SK-N-SH (cell line): ENCODE data around the gene HNRNPL. TPM values are rescaled to one million over a fixed set of nuclear protein-coding genes. Genes with fewer than 3 reads are reported as not detected.

Experiments used
- CTCF ChIA-PET: fragments of 300-600, 350-600 bp; formaldehyde crosslinking; extraction: SDS; loops from one replicate; lab custom pipeline; 2021; lab: Yijun Ruan, JAX
- POLR2A ChIA-PET: fragments of 350-600 bp; sonication (Branson Sonifier 250); formaldehyde crosslinking; extraction: SDS; loops from one replicate; lab custom pipeline; 2020; ENCODE audit warnings: antibody characterized with exemption, inconsistent platforms; lab: Yijun Ruan, JAX
- DNase-seq: peaks from one replicate; pipeline ENCODE4 v3.0.0; 2012
- H2AFZ ChIP-seq: fragments of 200-600 bp; sonication (generic); 2 replicates; pipeline ENCODE4 v1.8.1; 2016; ENCODE audit warnings: antibody characterized with exemption, mild to moderate bottlenecking, low read depth
- H3F3A ChIP-seq: fragments of 200-600 bp; sonication (generic); replicated peaks from 2 replicates; pipeline ENCODE3; 2016; ENCODE audit warnings: antibody characterized with exemption, mild to moderate bottlenecking; ENCODE audit not compliant: insufficient read depth
- H3K27ac ChIP-seq, 2 experiments: fragments of 200-500 bp in 1 of 2; fragments of 200-600 bp in 1 of 2; sonication (Bioruptor generic) in 1 of 2; sonication (generic), shearing (Covaris generic) in 1 of 2; 2 replicates each; pipeline versions ENCODE4 v1.5.1 to v1.6.1; 2014 to 2016; ENCODE audit warnings: low read depth in 2 of 2, inconsistent platforms in 1 of 2, low read length in 1 of 2, mild to moderate bottlenecking in 1 of 2, mixed read lengths in 1 of 2
- H3K27me3 ChIP-seq: fragments of 200-600 bp; sonication (generic), shearing (Covaris generic); 2 replicates; pipeline ENCODE4 v1.6.1; 2016; ENCODE audit warnings: mixed run types; ENCODE audit not compliant: insufficient read depth
- H3K36me3 ChIP-seq, 2 experiments: fragments of 200-500 bp in 1 of 2; fragments of 200-600 bp in 1 of 2; sonication (Bioruptor generic) in 1 of 2; sonication (generic) in 1 of 2; replicated peaks in 1 of 2; 2 replicates each; pipeline versions ENCODE3 to v1.5.1; 2014 to 2016; ENCODE audit warnings: low read length in 1 of 2, mild to moderate bottlenecking in 1 of 2; ENCODE audit not compliant: insufficient read depth in 2 of 2, control insufficient read depth in 1 of 2
- H3K4me1 ChIP-seq, 2 experiments: fragments of 200-500 bp in 1 of 2; fragments of 200-600 bp in 1 of 2; sonication (Bioruptor generic) in 1 of 2; sonication (generic), shearing (Covaris generic) in 1 of 2; 2 replicates each; pipeline versions ENCODE4 v1.5.1 to v1.6.1; 2014 to 2016; ENCODE audit warnings: low read depth in 1 of 2, low read length in 1 of 2, mixed run types in 1 of 2; ENCODE audit not compliant: insufficient read depth in 2 of 2, control insufficient read depth in 1 of 2
- H3K4me2 ChIP-seq: fragments of 200-600 bp; sonication (generic), shearing (Covaris generic); 2 replicates; pipeline ENCODE4 v1.6.1; 2017; ENCODE audit warnings: mixed run types
- H3K4me3 ChIP-seq, 2 experiments: fragments of 200-500 bp in 1 of 2; fragments of 200-600 bp in 1 of 2; sonication (Bioruptor generic) in 1 of 2; sonication (generic), shearing (Covaris generic) in 1 of 2; 2 replicates each; pipeline versions ENCODE4 v1.5.1 to v1.8.1; 2014 to 2016; ENCODE audit warnings: low read depth in 2 of 2, inconsistent platforms in 1 of 2, low read length in 1 of 2, mild to moderate bottlenecking in 1 of 2, mixed read lengths in 1 of 2, moderate library complexity in 1 of 2
- H3K79me2 ChIP-seq: fragments of 200-600 bp; sonication (generic); 2 replicates; pipeline ENCODE4 v1.8.1; 2017; ENCODE audit warnings: mild to moderate bottlenecking; ENCODE audit not compliant: insufficient read depth
- H3K9ac ChIP-seq: fragments of 200-600 bp; sonication (generic); 2 replicates; pipeline ENCODE4 v1.6.1; 2017; ENCODE audit warnings: mixed run types
- H3K9me2 ChIP-seq: fragments of 200-600 bp; sonication (generic); 2 replicates; pipeline ENCODE4 v1.6.1; 2017; ENCODE audit warnings: mixed run types
- H3K9me3 ChIP-seq: fragments of 200-600 bp; sonication (generic); 2 replicates; pipeline ENCODE4 v1.6.1; 2017; ENCODE audit warnings: mixed run types, mild to moderate bottlenecking, moderate library complexity
- H4K20me1 ChIP-seq: fragments of 200-600 bp; sonication (generic); 2 replicates; pipeline ENCODE4 v1.6.1; 2017; ENCODE audit warnings: mild to moderate bottlenecking, mixed run types; ENCODE audit not compliant: insufficient read depth
- CTCF ChIP-seq: fragments of 200-600 bp; sonication (generic); IDR thresholded peaks from 2 replicates; pipeline ENCODE4 v1.6.1; 2017; ENCODE audit warnings: antibody characterized with exemption, mild to moderate bottlenecking, moderate library complexity
- EP300 ChIP-seq, 2 experiments: IDR thresholded peaks; 2 replicates each; pipeline versions ENCODE4 v1.4.0 to v1.6.1; 2012; ENCODE audit warnings: borderline replicate concordance in 1 of 2, low read depth in 1 of 2, low read length in 1 of 2
- FOSL2 ChIP-seq: IDR thresholded peaks from 2 replicates; pipeline ENCODE4 v1.4.0; 2012; ENCODE audit warnings: low read depth, mild to moderate bottlenecking, moderate library complexity, borderline replicate concordance
- IRF3 ChIP-seq: fragments of 150-350 bp; IDR thresholded peaks from 2 replicates; pipeline ENCODE4 v1.6.1; 2016; ENCODE audit warnings: mild to moderate bottlenecking, low read depth, low read length
- JUND ChIP-seq: IDR thresholded peaks from 2 replicates; pipeline ENCODE4 v1.4.0; 2012
- MEF2A ChIP-seq: IDR thresholded peaks from 2 replicates; pipeline ENCODE4 v1.4.0; 2012; ENCODE audit warnings: low read depth, borderline replicate concordance
- MXI1 ChIP-seq: IDR thresholded peaks from 2 replicates; pipeline ENCODE4 v1.6.1; 2012; ENCODE audit warnings: mild to moderate bottlenecking, low read depth, low read length, improper control_type of control experiment
- NRF1 ChIP-seq: IDR thresholded peaks from 2 replicates; pipeline ENCODE4 v1.6.1; 2012; ENCODE audit warnings: low read depth, mild to moderate bottlenecking, low read length
- RAD21 ChIP-seq: IDR thresholded peaks from 2 replicates; pipeline ENCODE4 v1.6.1; 2012; ENCODE audit warnings: mild to moderate bottlenecking, low read length
- RXRA ChIP-seq: IDR thresholded peaks from 2 replicates; pipeline ENCODE4 v1.4.0; 2012; ENCODE audit warnings: low read depth, mild to moderate bottlenecking, borderline replicate concordance
- TAF1 ChIP-seq: IDR thresholded peaks from 2 replicates; pipeline ENCODE4 v1.6.1; 2012; ENCODE audit warnings: low read depth, mild to moderate bottlenecking, low read length, moderate library complexity, borderline replicate concordance
- TCF12 ChIP-seq: IDR thresholded peaks from 2 replicates; pipeline ENCODE4 v1.4.0; 2012
- YY1 ChIP-seq: IDR thresholded peaks from 2 replicates; pipeline ENCODE4 v1.4.0; 2012; ENCODE audit warnings: low read depth, mild to moderate bottlenecking
- WGBS: methylation state at CpG from one replicate; pipeline ENCODE4 v1.1.6; 2017; ENCODE audit warnings: low lambda C conversion rate; 5-methylcytosine and 5-hydroxymethylcytosine counted together
- polyA plus RNA-seq, 3 experiments: library from polyadenylated mRNA; depleted of rRNA; stranded (reverse); fragments of >200 nt; gene quantifications; 2 replicates each; pipeline ENCODE4 v1.2.3, GENCODE V29; 2012

HNRNPL gene
- polyA plus RNA-seq, 1 of the 3 experiments (the other 2 are of a cell fraction), result 280 TPM

GRCh38 chr19:38837656-38838121 lies 12.1 kb downstream of the HNRNPL start:
- Histone ChIP-seq H3F3A (peaks cover 78% of the 10 kb centered on the region), H2AFZ (no peak overlapping the region), H3K9ac (peak overlapping the region; percentile 16; the same call in 1 of the 2 replicates), H3K9me3 (no peaks in the 10 kb centered on the region), H3K4me2 (peak overlapping the region; percentile 53; the same call in 1 of the 2 replicates), H4K20me1 (peaks cover 47% of the 10 kb centered on the region), H3K9me2 (no peaks in the 10 kb centered on the region), H3K27me3 (no peaks in the 10 kb centered on the region), H3K4me3 (no peak overlapping the region), H3K4me1 (peaks cover 30 to 61% of the 10 kb centered on the region in 2 experiments; a peak in 3 of 4 replicates), H3K79me2 (peaks cover 38% of the 10 kb centered on the region)
- POLR2A ChIA-PET, result interaction anchor here (1.0 to 2.4 kb wide), 3 partner anchors 11 to 62 kb away, joined by 3 to 9 read pairs (median 4); no protein-coding TSS in a partner anchor
- TF ChIP-seq FOSL2, result peak; percentile 57
- TF ChIP-seq RXRA, result no peak; the same call in 1 of the 2 replicates
- TF ChIP-seq NRF1, result no peak
- no peak for TF ChIP-seq IRF3
- TF ChIP-seq CTCF, result no peak
- TF ChIP-seq MXI1, result no peak
- TF ChIP-seq EP300 (IDR thresholded peaks at IDR 0.05; ENCODE audit: borderline replicate concordance in 1 of 2, low read depth in 1 of 2, low read length in 1 of 2), result 0 out of 4 replicates have a peak, but pooled peaks of 1 of the 2 experiments have one; percentile 7
- peak; percentile 17; the same call in 1 of the 2 replicates for TF ChIP-seq JUND
- peak; percentile 53; the same call in 1 of the 2 replicates for TF ChIP-seq YY1
- TF ChIP-seq TAF1, result no peak
- TF ChIP-seq MEF2A, result peak; percentile 14; the same call in 1 of the 2 replicates
- TF ChIP-seq TCF12, result peak; percentile 35; the same call in 1 of the 2 replicates
- TF ChIP-seq RAD21, result no peak
- TF ChIP-seq, all 33 proteins: peak for 6
- CTCF ChIA-PET, result interaction anchor here (1.2 kb wide), 2 partner anchors 10 to 13 kb away, joined by 3 read pairs; no protein-coding TSS in a partner anchor
- 60% methylated on average over 7 of the region's 7 CpGs for WGBS
- DNase-seq, result no peak
- H3K27ac ChIP-seq, result peak overlapping the region; percentile 68 to 82
- peaks cover 49 to 59% of the 10 kb centered on the region in 2 experiments for H3K36me3 ChIP-seq
